ENCODE data around the gene AIFM2. TPM values are rescaled to one million over a fixed set of nuclear protein-coding genes. Genes with fewer than 3 reads are reported as not detected.
"Not testable (repeated sequence)": the region's sequence is repeated elsewhere in the genome, so short reads cannot be mapped to it uniquely, and the experiment has no call there.

AIFM2 gene
- 10 to 100 TPM in 1 of 2 donors, 1 to 10 TPM in 1; 3.6 to 19.1 TPM for total RNA-seq
- polyA plus RNA-seq = 10 to 100 TPM; 12.0 to 19.1 TPM
- long read RNA-seq, donor 1, partial matches to known transcripts = 0 of 1 reads
- long read RNA-seq, donor 1, other reads (novel, unspliced or antisense) = 0 of 1 reads
- long read RNA-seq, donor 2, partial matches to known transcripts = 18 of 28 reads
- long read RNA-seq, donor 2, other reads (novel, unspliced or antisense) = 10 of 28 reads
- long read RNA-seq, donor 3, partial matches to known transcripts = 5 of 7 reads
- long read RNA-seq, donor 3, other reads (novel, unspliced or antisense) = 0 of 7 reads
- long read RNA-seq, donor 4 = 0 reads
- long read RNA-seq, donor 5 = 0 reads

- H3K9ac ChIP-seq (ENCODE audit: insufficient read depth in 1 of 2, low read length in 2 of 2) = peak within 1 kb of the TSS; percentile 24 to 37
- peak within 1 kb of the TSS; percentile 64 for H3K4me3 ChIP-seq
- WGBS, 2 donors = 7 to 10% methylated on average over 64 to 80 of the region's 80 CpGs
- DNase-seq (peak; percentile 57 to 78 (median 66)), ATAC-seq (ENCODE audit: insufficient read depth, low FRiP score) (peak; percentile 73)
- H3K4me1 ChIP-seq (ENCODE audit: control insufficient read depth in 5 of 5, insufficient read depth in 5 of 5, low read length in 5 of 5) = peaks cover 0 to 9% (median 4%) of the 10 kb centered on the region in 5 donors
- no peaks in the 10 kb centered on the region for H3K9me3 ChIP-seq (ENCODE audit: control insufficient read depth in 4 of 4, insufficient read depth in 3 of 4, low read length in 3 of 4)
- no peaks in the 10 kb centered on the region for H3K36me3 ChIP-seq (ENCODE audit: control insufficient read depth in 4 of 4, insufficient read depth in 4 of 4, low read length in 4 of 4)
- TF ChIP-seq CTCF (IDR thresholded peaks at IDR 0.05; ENCODE audit: control extremely low read depth, extremely low read depth) = no peak
- H3K27ac ChIP-seq (ENCODE audit: low read depth in 1 of 2, low read length in 1 of 2) = peak within 1 kb of the TSS; percentile 84 to 88
- no peaks in the 10 kb centered on the region for H3K27me3 ChIP-seq (ENCODE audit: control insufficient read depth in 3 of 3, insufficient read depth in 3 of 3, low read length in 2 of 3)
Observed at GRCh38 chr10:70132098-70133029, at the start of gene AIFM2. AIFM2 (minus strand) TSS chr10:70132825; CDS start chr10:70124084, 8,741 bp downstream.

GRCh38 chr10:70179209-70179608, 46.6 kb upstream of the AIFM2 start:
- H3K36me3 ChIP-seq (ENCODE audit: control insufficient read depth in 4 of 4, insufficient read depth in 4 of 4, low read length in 4 of 4); H3K27ac ChIP-seq (ENCODE audit: low read depth in 1 of 2, low read length in 1 of 2); H3K9me3 ChIP-seq (ENCODE audit: control insufficient read depth in 4 of 4, insufficient read depth in 3 of 4, low read length in 3 of 4); H3K9ac ChIP-seq (ENCODE audit: insufficient read depth in 1 of 2, low read length in 2 of 2); DNase-seq; ATAC-seq (ENCODE audit: insufficient read depth, low FRiP score); H3K4me3 ChIP-seq; H3K4me1 ChIP-seq (ENCODE audit: control insufficient read depth in 5 of 5, insufficient read depth in 5 of 5, low read length in 5 of 5); H3K27me3 ChIP-seq (ENCODE audit: control insufficient read depth in 3 of 3, insufficient read depth in 3 of 3, low read length in 2 of 3): not testable (repeated sequence)
- 89 to 95% methylated on average over 8 of the region's 8 CpGs for WGBS, 2 donors

GRCh38 chr10:70178139-70178725, 45.6 kb upstream of the AIFM2 start:
- peak; percentile 70 for ATAC-seq (ENCODE audit: insufficient read depth, low FRiP score)
- WGBS, 2 donors = 67 to 85% methylated on average over 4 of the region's 4 CpGs

More at GRCh38 chr10:70178139-70178725, 45.6 kb upstream of the AIFM2 start:
- Histone ChIP-seq H3K27me3 (ENCODE audit: control insufficient read depth in 3 of 3, insufficient read depth in 3 of 3, low read length in 2 of 3) (no peaks in the 10 kb centered on the region), H3K9ac (ENCODE audit: insufficient read depth in 1 of 2, low read length in 2 of 2) (no peak overlapping the region), H3K9me3 (ENCODE audit: control insufficient read depth in 4 of 4, insufficient read depth in 3 of 4, low read length in 3 of 4) (peaks cover 0 to 3% (median 0%) of the 10 kb centered on the region in 4 donors), H3K27ac (ENCODE audit: low read depth in 1 of 2, low read length in 1 of 2) (peak overlapping the region in 1 of 2 donors; percentile 37), H3K36me3 (ENCODE audit: control insufficient read depth in 4 of 4, insufficient read depth in 4 of 4, low read length in 4 of 4) (no peaks in the 10 kb centered on the region), H3K4me1 (ENCODE audit: control insufficient read depth in 5 of 5, insufficient read depth in 5 of 5, low read length in 5 of 5) (peaks cover 0 to 5% (median 0%) of the 10 kb centered on the region in 5 donors), H3K4me3 (no peak overlapping the region)
- peak in 2 of 3 donors; percentile 19 to 31 for DNase-seq
- TF ChIP-seq CTCF (IDR thresholded peaks at IDR 0.05; ENCODE audit: control extremely low read depth, extremely low read depth) = no peak

Data from lung (tissue), 16 donors.